ENCODE measurements around the gene DHCR24.

Gene DHCR24

DNA sequence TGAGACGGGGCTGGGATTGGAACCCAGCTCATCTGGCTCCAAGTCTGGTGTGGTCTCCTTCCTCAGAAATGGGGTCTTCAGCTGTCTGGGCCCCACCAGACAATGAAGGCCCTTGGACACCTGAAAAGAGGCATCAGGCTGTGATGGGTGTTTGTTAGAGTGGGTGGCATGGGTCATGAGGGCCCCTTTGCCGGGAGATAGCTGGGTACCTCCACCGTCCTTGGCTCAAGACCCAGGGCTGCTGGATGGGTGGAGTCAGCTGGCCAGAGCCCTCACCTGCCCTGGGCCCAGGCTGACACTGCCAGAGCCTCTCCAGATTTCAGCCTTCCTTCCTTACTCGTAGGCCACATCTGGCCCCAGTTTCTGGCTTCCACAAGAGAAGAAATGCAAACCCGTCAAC, 72.4 kb downstream of the DHCR24 start:
- TF ChIP-seq, protein P1, sequence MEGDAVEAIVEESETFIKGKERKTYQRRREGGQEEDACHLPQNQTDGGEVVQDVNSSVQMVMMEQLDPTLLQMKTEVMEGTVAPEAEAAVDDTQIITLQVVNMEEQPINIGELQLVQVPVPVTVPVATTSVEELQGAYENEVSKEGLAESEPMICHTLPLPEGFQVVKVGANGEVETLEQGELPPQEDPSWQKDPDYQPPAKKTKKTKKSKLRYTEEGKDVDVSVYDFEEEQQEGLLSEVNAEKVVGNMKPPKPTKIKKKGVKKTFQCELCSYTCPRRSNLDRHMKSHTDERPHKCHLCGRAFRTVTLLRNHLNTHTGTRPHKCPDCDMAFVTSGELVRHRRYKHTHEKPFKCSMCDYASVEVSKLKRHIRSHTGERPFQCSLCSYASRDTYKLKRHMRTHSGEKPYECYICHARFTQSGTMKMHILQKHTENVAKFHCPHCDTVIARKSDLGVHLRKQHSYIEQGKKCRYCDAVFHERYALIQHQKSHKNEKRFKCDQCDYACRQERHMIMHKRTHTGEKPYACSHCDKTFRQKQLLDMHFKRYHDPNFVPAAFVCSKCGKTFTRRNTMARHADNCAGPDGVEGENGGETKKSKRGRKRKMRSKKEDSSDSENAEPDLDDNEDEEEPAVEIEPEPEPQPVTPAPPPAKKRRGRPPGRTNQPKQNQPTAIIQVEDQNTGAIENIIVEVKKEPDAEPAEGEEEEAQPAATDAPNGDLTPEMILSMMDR (conservative IDR thresholded peaks at IDR 0.05; ENCODE audit: low read depth, low read length) = no peak
- no peak overlapping the region for H3K4me3 ChIP-seq (ENCODE audit: low read depth, low read length)
- no peak for DNase-seq (ENCODE audit: low read depth)

DNA sequence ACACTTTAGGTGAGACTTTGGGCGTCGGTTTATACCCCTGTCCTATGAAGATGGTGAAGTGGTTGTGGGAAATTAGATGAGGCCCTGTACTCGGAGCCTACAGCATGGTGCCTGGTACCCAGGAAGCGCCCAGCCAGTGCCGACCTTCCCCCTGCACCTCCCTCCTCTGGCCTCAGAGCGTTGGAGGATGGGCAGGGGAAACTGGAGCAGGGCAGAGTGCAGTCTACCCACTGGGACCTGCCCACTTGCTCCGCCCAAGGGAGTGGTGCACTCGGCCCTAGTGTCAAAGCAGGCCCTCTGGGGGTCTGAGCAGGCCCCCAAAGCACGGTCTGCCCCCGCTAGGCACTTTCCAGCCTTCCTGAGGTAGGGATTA, 72.9 kb downstream of the DHCR24 start:
- TF ChIP-seq, protein P1 (conservative IDR thresholded peaks at IDR 0.05; ENCODE audit: low read depth, low read length) = no peak
- H3K4me3 ChIP-seq (ENCODE audit: low read depth, low read length) = no peak overlapping the region
- no peak for DNase-seq (ENCODE audit: low read depth)

DNA sequence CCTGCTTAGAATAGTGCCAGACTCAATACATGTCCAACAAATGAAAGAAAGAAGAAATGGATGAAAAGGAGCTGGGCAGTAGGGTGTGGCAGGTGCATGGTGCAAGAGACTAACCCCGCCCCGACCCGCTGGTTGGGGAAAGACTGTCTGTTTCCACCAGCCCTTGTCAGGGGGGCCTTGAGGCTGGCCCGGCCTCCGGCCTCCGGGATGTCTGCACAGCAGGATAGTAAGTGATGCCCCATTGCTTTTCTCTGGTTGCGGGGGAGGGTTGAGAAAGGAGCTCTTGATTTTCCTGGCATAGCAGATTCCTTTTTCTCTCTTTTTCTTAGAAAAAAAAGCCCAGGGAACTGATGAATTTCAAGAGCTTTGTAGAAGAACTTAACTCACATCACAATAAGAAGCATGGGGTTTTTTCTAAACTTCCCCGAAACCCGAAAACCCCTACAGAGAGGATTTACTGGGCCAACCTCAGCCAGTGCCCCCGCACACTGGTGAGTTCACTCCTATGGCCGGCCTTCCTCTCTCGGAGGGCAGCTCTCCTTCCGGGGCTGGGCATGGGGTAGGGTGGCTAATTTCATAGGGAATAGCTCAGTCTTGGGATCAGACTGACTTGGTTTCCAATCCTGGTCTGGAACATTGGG, 73.4 kb downstream of the DHCR24 start:
- TF ChIP-seq, protein P1 (conservative IDR thresholded peaks at IDR 0.05; ENCODE audit: low read depth, low read length) = no peak
- DNase-seq (ENCODE audit: low read depth) = no peak
- no peak overlapping the region for H3K4me3 ChIP-seq (ENCODE audit: low read depth, low read length)

DNA sequence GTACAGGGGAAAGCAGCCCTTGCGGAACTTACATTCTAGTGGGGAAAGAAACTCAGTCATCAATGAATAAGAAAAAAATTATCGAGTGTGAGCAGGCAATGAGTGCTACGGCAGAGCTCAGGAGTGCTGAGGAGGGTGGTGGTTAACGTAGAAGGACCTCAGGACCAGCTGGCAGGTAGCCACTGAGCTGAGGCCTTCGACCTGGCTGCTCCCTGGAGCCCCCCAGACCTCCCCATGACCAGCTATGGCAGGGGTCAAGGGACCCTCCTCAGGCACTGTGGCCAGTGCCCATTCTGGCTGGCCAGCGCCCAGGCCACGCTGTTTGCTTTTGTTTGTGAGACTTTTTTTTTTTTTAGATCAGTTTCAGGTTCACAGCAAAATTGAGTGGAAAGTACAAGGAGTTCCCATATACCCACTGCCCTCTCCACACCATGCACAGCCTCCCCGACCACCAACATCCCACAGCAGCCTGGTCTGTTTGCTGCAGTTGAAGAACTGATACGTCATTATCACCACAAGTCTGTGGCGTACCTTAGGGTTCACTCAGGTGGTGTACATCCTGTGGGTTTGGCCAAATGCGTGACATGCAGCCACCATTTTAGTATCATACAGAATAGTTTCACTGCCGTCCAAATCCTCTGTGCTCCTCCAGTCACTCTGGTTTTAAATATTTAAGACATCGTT, 74.1 kb downstream of the DHCR24 start:
- H3K4me3 ChIP-seq (ENCODE audit: low read depth, low read length) = no peak overlapping the region
- TF ChIP-seq, protein P1 (conservative IDR thresholded peaks at IDR 0.05; ENCODE audit: low read depth, low read length) = no peak
- no peak for DNase-seq (ENCODE audit: low read depth)

DNA sequence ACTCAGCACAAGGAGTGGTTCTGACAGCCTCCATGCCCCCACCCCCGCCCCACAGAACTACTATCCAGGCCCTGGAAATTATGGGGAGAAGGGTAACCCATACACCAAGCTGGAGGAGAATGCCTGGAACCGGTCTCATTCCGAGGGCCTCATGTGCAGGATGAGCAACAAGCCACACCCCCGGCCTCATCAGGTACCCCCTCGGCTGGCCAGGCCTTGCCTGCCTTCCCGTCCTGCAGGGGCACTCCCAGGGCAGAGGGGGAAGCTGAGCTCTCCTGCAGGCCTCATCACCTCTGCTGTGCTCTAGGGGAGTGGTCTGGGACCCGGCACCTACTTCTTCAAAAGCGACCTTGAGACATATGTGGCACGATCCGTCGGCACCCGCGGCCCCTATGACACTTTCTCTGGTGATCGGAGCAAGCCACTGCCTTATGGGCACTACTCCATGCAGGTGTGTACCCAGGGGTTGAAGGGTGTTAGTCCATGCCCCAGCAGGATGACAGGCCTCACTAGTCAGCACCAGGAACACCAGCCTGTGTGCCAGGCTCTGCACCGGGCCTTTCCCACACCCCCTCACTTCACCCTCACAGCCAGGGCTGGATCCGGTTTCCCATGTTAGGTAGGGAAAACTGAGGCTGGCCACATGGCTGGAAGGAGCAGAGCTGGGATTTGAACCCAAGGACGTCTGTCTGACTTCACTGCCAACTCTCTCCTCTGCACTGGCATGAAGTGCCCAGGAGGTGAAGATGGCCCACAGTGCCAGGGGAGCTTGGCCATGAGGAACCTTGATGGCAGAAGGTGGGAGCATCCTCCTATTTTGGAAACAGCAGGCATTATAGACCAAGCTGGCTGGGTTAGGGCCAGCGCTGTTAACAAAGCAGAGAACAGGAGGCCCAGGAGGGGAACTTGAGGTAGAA, 75.0 kb downstream of the DHCR24 start:
- no peak for DNase-seq (ENCODE audit: low read depth)
- TF ChIP-seq, protein P1 (conservative IDR thresholded peaks at IDR 0.05; ENCODE audit: low read depth, low read length) = no peak
- no peak overlapping the region for H3K4me3 ChIP-seq (ENCODE audit: low read depth, low read length)

DNA sequence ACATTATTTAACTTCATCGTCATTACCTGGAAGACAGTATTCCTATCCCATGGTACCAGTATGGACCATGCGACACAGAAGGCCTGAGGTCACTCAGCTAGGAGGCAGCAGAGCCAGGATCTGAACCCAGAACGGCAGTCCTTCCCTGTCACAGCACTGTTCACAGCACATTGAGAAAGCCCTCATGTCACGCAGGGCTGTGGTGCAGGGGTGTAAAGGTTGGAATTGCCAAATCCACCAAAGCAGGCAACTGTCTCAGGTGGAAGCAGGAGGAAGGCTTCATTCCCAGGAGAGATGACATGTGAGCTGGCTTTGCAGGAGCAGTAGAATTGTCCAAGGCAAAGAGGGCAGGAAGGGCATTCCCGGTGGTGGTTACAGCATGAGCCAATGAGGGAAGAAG, 75.9 kb downstream of the DHCR24 start:
- TF ChIP-seq, protein P1 (conservative IDR thresholded peaks at IDR 0.05; ENCODE audit: low read depth, low read length) = no peak
- H3K4me3 ChIP-seq (ENCODE audit: low read depth, low read length) = no peak overlapping the region
- no peak for DNase-seq (ENCODE audit: low read depth)
